Activated CD8-positive, alpha-beta T cell treated with anti-CD3 and anti-CD28 coated beads for 36 hours (primary cell): Measurements from ENCODE around the gene MLH3. TPM values are rescaled to one million over a fixed set of nuclear protein-coding genes. Genes with fewer than 3 reads are reported as not detected.

Experiments used
- ATAC-seq: fragments of 200-7000 bp; cut with Tn5 transposase; one replicate; pipeline ENCODE4 v1.10.0; 2021; ENCODE audit warnings: mild to moderate bottlenecking, moderate library complexity
- CTCF ChIA-PET: fragments of 350-600 bp; sonication (Branson Sonifier 250); formaldehyde crosslinking; loops from one replicate; lab custom pipeline; 2021; ENCODE audit warnings: antibody characterized with exemption; lab: Charles Lee
- POLR2A ChIA-PET: fragments of 350-600 bp; sonication (Branson Sonifier 250); formaldehyde crosslinking; loops from one replicate; lab custom pipeline; 2021; ENCODE audit warnings: antibody characterized with exemption; lab: Charles Lee
- DNase-seq: peaks from one replicate; pipeline ENCODE4 v3.0.0-alpha.2; 2020
- H3K27ac Mint-ChIP-seq: one replicate; pipeline ENCODE4 v1.8.0; 2021; ENCODE audit warnings: mild to moderate bottlenecking, mixed read lengths
- H3K27me3 Mint-ChIP-seq: one replicate; pipeline ENCODE4 v1.8.0; 2021; ENCODE audit warnings: mixed read lengths
- H3K36me3 Mint-ChIP-seq: one replicate; pipeline ENCODE4 v1.8.0; 2021; ENCODE audit warnings: low read depth, mixed read lengths
- H3K4me1 Mint-ChIP-seq: one replicate; pipeline ENCODE4 v1.8.0; 2021; ENCODE audit warnings: low read depth, mixed read lengths
- H3K4me3 Mint-ChIP-seq: one replicate; pipeline ENCODE4 v1.8.0; 2021; ENCODE audit warnings: mild to moderate bottlenecking, moderate library complexity, mixed read lengths
- H3K9me3 Mint-ChIP-seq: one replicate; pipeline ENCODE4 v1.8.0; 2021; ENCODE audit warnings: mixed read lengths
- intact Hi-C: fragments of 100-400 bp; cut with micrococcal nuclease; formaldehyde crosslinking; loops from one replicate; pipeline ENCODE4 v1.10.0; 2022
- total RNA-seq, 2 experiments: library from RNA; stranded (reverse); gene quantifications; one replicate each; pipeline ENCODE4 v1.2.3, GENCODE V29; 2021
- TF ChIP-seq, protein P1 (sequence below): fragments of 200-600 bp; IDR thresholded peaks from one replicate; pipeline ENCODE4 v1.8.0; 2022; ENCODE audit warnings: antibody characterized with exemption, mild to moderate bottlenecking

MLH3 gene
- total RNA-seq, 2 experiments from 2014 or later: 26.8 to 29.0 TPM

- DNase-seq: no peak
- no peak overlapping the region for H3K4me3 Mint-ChIP-seq
- POLR2A ChIA-PET: interaction anchor here (1.0 to 1.8 kb wide), 2 partner anchors 9 to 12 kb away, joined by 4 to 7 read pairs; no protein-coding TSS in a partner anchor
- intact Hi-C loops: no loop called here
- no peak for ATAC-seq
- CTCF ChIA-PET: interaction anchor here (0.7 to 1.2 kb wide), 7 partner anchors 10 to 532 kb away, joined by 3 to 4 read pairs (median 3); no protein-coding TSS in a partner anchor
- no peak overlapping the region for H3K27ac Mint-ChIP-seq
- H3K4me1 Mint-ChIP-seq: peaks cover 31% of the 10 kb centered on the region
- H3K27me3 Mint-ChIP-seq: no peaks in the 10 kb centered on the region
- H3K9me3 Mint-ChIP-seq: no peaks in the 10 kb centered on the region
- H3K36me3 Mint-ChIP-seq: peaks cover 59% of the 10 kb centered on the region
- TF ChIP-seq, protein P1, sequence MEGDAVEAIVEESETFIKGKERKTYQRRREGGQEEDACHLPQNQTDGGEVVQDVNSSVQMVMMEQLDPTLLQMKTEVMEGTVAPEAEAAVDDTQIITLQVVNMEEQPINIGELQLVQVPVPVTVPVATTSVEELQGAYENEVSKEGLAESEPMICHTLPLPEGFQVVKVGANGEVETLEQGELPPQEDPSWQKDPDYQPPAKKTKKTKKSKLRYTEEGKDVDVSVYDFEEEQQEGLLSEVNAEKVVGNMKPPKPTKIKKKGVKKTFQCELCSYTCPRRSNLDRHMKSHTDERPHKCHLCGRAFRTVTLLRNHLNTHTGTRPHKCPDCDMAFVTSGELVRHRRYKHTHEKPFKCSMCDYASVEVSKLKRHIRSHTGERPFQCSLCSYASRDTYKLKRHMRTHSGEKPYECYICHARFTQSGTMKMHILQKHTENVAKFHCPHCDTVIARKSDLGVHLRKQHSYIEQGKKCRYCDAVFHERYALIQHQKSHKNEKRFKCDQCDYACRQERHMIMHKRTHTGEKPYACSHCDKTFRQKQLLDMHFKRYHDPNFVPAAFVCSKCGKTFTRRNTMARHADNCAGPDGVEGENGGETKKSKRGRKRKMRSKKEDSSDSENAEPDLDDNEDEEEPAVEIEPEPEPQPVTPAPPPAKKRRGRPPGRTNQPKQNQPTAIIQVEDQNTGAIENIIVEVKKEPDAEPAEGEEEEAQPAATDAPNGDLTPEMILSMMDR: no peak
Observed at GRCh38 chr14:75013290-75013689, 38.0 kb downstream of the MLH3 start.

DNA sequence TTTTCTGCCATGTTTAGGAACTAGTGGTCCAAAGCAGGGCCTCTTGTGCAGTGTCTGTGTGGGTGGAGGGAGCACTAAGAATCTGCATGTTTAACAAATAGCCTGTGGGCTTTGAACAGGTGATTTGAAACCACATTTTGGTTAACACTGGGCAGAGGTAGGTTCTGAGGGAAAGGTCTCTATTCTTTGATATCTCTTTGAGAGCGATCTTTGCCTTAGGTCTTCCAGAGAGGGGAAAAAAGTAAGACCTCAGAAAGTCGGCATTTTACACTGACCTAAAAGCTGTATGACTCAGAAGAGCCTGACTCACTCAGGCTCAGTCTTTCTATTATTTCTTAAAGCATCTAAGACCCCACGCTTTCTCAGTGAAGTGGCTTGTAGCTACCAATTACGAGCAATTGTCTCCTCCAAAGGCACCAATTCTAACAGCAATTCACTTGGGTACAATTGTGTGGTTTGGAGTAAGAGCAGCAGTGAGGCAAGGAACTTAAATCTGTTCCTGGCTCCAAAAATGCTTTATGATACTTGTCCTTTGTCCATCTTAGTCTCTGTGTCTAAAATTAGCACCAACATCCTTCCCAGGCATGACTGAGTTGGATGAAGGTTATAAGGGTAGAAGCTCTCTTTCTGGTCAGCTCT lies 39.8 kb downstream of the MLH3 start:
- POLR2A ChIA-PET: interaction anchor here (1.0 to 1.5 kb wide), 3 partner anchors 9 to 23 kb away, joined by 3 to 8 read pairs (median 4); partner anchors contain the start of gene EIF2B2
- peak overlapping the region; percentile 83 for H3K27ac Mint-ChIP-seq
- intact Hi-C loops: no loop called here
- no peaks in the 10 kb centered on the region for H3K27me3 Mint-ChIP-seq
- peaks cover 68% of the 10 kb centered on the region for H3K36me3 Mint-ChIP-seq
- TF ChIP-seq, protein P1: no peak
- no peak overlapping the region for H3K4me3 Mint-ChIP-seq
- H3K4me1 Mint-ChIP-seq: peaks cover 43% of the 10 kb centered on the region
- CTCF ChIA-PET: interaction anchor here (0.6 to 1.2 kb wide), 7 partner anchors 12 to 317 kb away, joined by 3 to 7 read pairs (median 3); no protein-coding TSS in a partner anchor
- H3K9me3 Mint-ChIP-seq: no peaks in the 10 kb centered on the region
- DNase-seq (peak; percentile 66), ATAC-seq (peak; percentile 94)

GRCh38 chr14:75010472-75011093 lies 40.7 kb downstream of the MLH3 start:
- DNase-seq (no peak), ATAC-seq (no peak)
- intact Hi-C loops: no loop called here
- Mint-ChIP-seq H3K27me3 (no peaks in the 10 kb centered on the region), H3K9me3 (no peaks in the 10 kb centered on the region), H3K27ac (no peak overlapping the region), H3K36me3 (peaks cover 68% of the 10 kb centered on the region), H3K4me1 (peaks cover 46% of the 10 kb centered on the region), H3K4me3 (no peak overlapping the region)
- TF ChIP-seq, protein P1: no peak
- POLR2A ChIA-PET: interaction anchor here (1.1 to 1.5 kb wide), 3 partner anchors 8 to 46 kb away, joined by 3 to 8 read pairs (median 3); partner anchors contain the start of gene EIF2B2
- CTCF ChIA-PET: interaction anchor here (0.8 to 1.1 kb wide), 2 partner anchors 78 to 150 kb away, joined by 4 to 5 read pairs; no protein-coding TSS in a partner anchor

GRCh38 chr14:75009176-75009575 lies 42.1 kb downstream of the MLH3 start:
- TF ChIP-seq, protein P1: no peak
- intact Hi-C loops: no loop called here
- H3K36me3 Mint-ChIP-seq: peaks cover 69% of the 10 kb centered on the region
- H3K9me3 Mint-ChIP-seq: no peaks in the 10 kb centered on the region
- ATAC-seq (no peak), DNase-seq (no peak)
- H3K27me3 Mint-ChIP-seq: no peaks in the 10 kb centered on the region
- ChIA-PET POLR2A (interaction anchor here (0.7 kb wide), 1 partner anchor 64 kb away, joined by 3 read pairs; no protein-coding TSS in a partner anchor), CTCF (interaction anchor here (1.7 kb wide), 1 partner anchor 14 kb away, joined by 5 read pairs; no protein-coding TSS in a partner anchor)
- no peak overlapping the region for H3K27ac Mint-ChIP-seq
- H3K4me1 Mint-ChIP-seq: peaks cover 56% of the 10 kb centered on the region
- no peak overlapping the region for H3K4me3 Mint-ChIP-seq
